OCI-LY1 (cell line): ENCODE measurements around the gene ABHD6.
A peak's percentile ranks its signal among the peaks of the same experiment; 100 is the strongest.

ENCODE experiments used
- H2AFZ ChIP-seq: fragments of 200-600 bp; sonication (generic), shearing (Covaris generic); 2 replicates; pipeline ENCODE4 v1.6.0; 2014; ENCODE audit warnings: antibody characterized with exemption, mild to moderate bottlenecking, low read length
- H3F3A ChIP-seq: fragments of 200-600 bp; sonication (generic), shearing (Covaris generic); 2 replicates; pipeline ENCODE4 v1.6.0; 2014; ENCODE audit warnings: mild to moderate bottlenecking, antibody characterized with exemption, low read length, moderate library complexity; ENCODE audit not compliant: insufficient read depth
- H3K27ac ChIP-seq: fragments of 200-600 bp; sonication (generic); 2 replicates; pipeline ENCODE4 v1.5.1; 2014; ENCODE audit warnings: low read length, mixed run types, mild to moderate bottlenecking, low read depth; ENCODE audit not compliant: poor library complexity, severe bottlenecking
- H3K27me3 ChIP-seq: fragments of 200-600 bp; sonication (generic); 2 replicates; pipeline ENCODE4 v1.6.0; 2014; ENCODE audit warnings: antibody characterized with exemption, mild to moderate bottlenecking, low read length, moderate library complexity; ENCODE audit not compliant: insufficient read depth
- H3K36me3 ChIP-seq: fragments of 200-600 bp; sonication (generic); 2 replicates; pipeline ENCODE4 v1.6.1; 2014; ENCODE audit warnings: mild to moderate bottlenecking, antibody characterized with exemption, low read length, moderate library complexity, mixed read lengths; ENCODE audit not compliant: insufficient read depth
- H3K4me1 ChIP-seq: fragments of 200-600 bp; sonication (generic); 2 replicates; pipeline ENCODE4 v1.5.1; 2014; ENCODE audit warnings: mild to moderate bottlenecking, low read length, moderate library complexity; ENCODE audit not compliant: insufficient read depth, severe bottlenecking
- H3K4me2 ChIP-seq: fragments of 200-600 bp; sonication (generic), shearing (Covaris generic); 2 replicates; pipeline ENCODE4 v1.6.1; 2014; ENCODE audit warnings: low read length
- H3K4me3 ChIP-seq: fragments of 200-600 bp; sonication (generic); 2 replicates; pipeline ENCODE4 v1.5.1; 2014; ENCODE audit warnings: low read length, low read depth, mild to moderate bottlenecking, mixed read lengths; ENCODE audit not compliant: poor library complexity, severe bottlenecking
- H3K79me2 ChIP-seq: fragments of 200-600 bp; shearing (Covaris generic); 2 replicates; pipeline ENCODE4 v1.6.1; 2016; ENCODE audit warnings: mixed run types, low read length, mixed read lengths; ENCODE audit not compliant: insufficient read depth
- H3K9ac ChIP-seq: fragments of 200-600 bp; sonication (generic), shearing (Covaris generic); 2 replicates; pipeline ENCODE4 v1.6.1; 2014; ENCODE audit warnings: mild to moderate bottlenecking, low read length, mixed read lengths
- H3K9me2 ChIP-seq: fragments of 200-600 bp; sonication (generic), shearing (Covaris generic); 2 replicates; pipeline ENCODE4 v1.6.1; 2014; ENCODE audit warnings: low read depth, mild to moderate bottlenecking, low read length, mixed read lengths
- H3K9me3 ChIP-seq: fragments of 200-600 bp; shearing (Covaris generic); 2 replicates; pipeline ENCODE4 v1.6.1; 2014; ENCODE audit warnings: low read length, mixed read lengths
- H4K20me1 ChIP-seq: fragments of 200-600 bp; sonication (generic), shearing (Covaris generic); 2 replicates; pipeline ENCODE4 v1.6.0; 2016; ENCODE audit warnings: mild to moderate bottlenecking, low read length; ENCODE audit not compliant: insufficient read depth
- CTCF ChIP-seq: fragments of 200-600 bp; sonication (generic), shearing (Covaris generic); IDR thresholded peaks from 2 replicates; pipeline ENCODE4 v1.5.1; 2017; ENCODE audit warnings: mild to moderate bottlenecking, antibody characterized with exemption, low read length, moderate library complexity, mixed read lengths
- EZH2 ChIP-seq: fragments of 200-600 bp; sonication (generic), shearing (Covaris generic); IDR thresholded peaks from 2 replicates; pipeline ENCODE4 v1.8.0; 2017; ENCODE audit warnings: borderline replicate concordance, mixed run types, mild to moderate bottlenecking, antibody characterized with exemption, low read length, moderate library complexity, mixed read lengths

ABHD6 gene

GRCh38 chr3:58299839-58300516, 62.4 kb downstream of the ABHD6 start:
- Histone ChIP-seq H3K9me3 (no peaks in the 10 kb centered on the region; the same call in 1 of the 2 replicates), H3K27me3 (peaks cover 12% of the 10 kb centered on the region; the same call in 1 of the 2 replicates), H3K79me2 (no peaks in the 10 kb centered on the region), H3K27ac (no peak overlapping the region), H4K20me1 (no peaks in the 10 kb centered on the region), H3K36me3 (no peaks in the 10 kb centered on the region; the same call in 1 of the 2 replicates), H3K4me3 (no peak overlapping the region), H2AFZ (no peak overlapping the region), H3K4me1 (no peaks in the 10 kb centered on the region), H3F3A (no peaks in the 10 kb centered on the region), H3K9me2 (no peaks in the 10 kb centered on the region), H3K4me2 (no peak overlapping the region), H3K9ac (no peak overlapping the region)
- TF ChIP-seq EZH2 (no peak), CTCF (peak; percentile 59)

- Histone ChIP-seq H3K27ac (peak within 1 kb of the TSS; percentile 90), H3K36me3 (peaks cover 30% of the 10 kb centered on the region), H4K20me1 (no peaks in the 10 kb centered on the region), H3K4me3 (peak within 1 kb of the TSS; percentile 75), H3K9me3 (no peaks in the 10 kb centered on the region), H3K79me2 (peaks cover 31% of the 10 kb centered on the region), H2AFZ (no peak within 1 kb of the TSS), H3K9ac (peak within 1 kb of the TSS; percentile 85), H3K4me2 (peak within 1 kb of the TSS; percentile 90), H3K27me3 (peaks cover 9% of the 10 kb centered on the region; the same call in 1 of the 2 replicates), H3K4me1 (peaks cover 20% of the 10 kb centered on the region), H3F3A (no peaks in the 10 kb centered on the region), H3K9me2 (no peaks in the 10 kb centered on the region)
- TF ChIP-seq EZH2 = no peak
- peak; percentile 87 for TF ChIP-seq CTCF
Observed at GRCh38 chr3:58305882-58306711, 68.5 kb downstream of the ABHD6 start, which contains the start of the genes HTD2 and RPP14. Gene HTD2 (plus strand): TSS chr3:58306520. CDS start chr3:58317614, 11,094 bp downstream. Gene RPP14 (plus strand): TSS chr3:58306245. CDS start chr3:58310330, 4,085 bp downstream.

- Histone ChIP-seq H3K79me2 (peaks cover 31% of the 10 kb centered on the region), H2AFZ (no peak overlapping the region), H3F3A (no peaks in the 10 kb centered on the region), H3K36me3 (peaks cover 45% of the 10 kb centered on the region), H3K27ac (no peak overlapping the region), H3K4me1 (peaks cover 20% of the 10 kb centered on the region), H3K9me3 (no peaks in the 10 kb centered on the region), H3K4me2 (peak overlapping the region; percentile 90), H4K20me1 (no peaks in the 10 kb centered on the region), H3K9me2 (no peaks in the 10 kb centered on the region), H3K4me3 (peak overlapping the region; percentile 75), H3K9ac (peak overlapping the region; percentile 85), H3K27me3 (no peaks in the 10 kb centered on the region)
- TF ChIP-seq EZH2 (no peak), CTCF (peak; percentile 71)
Observed at GRCh38 chr3:58307639-58308215, 70.1 kb downstream of the ABHD6 start.
